HG02852 (cell line): ENCODE data around the gene RAI14.

Experiments
- ATAC-seq: cut with Tn5 transposase; IDR thresholded peaks from one replicate; pipeline ENCODE4 v1.9.1; 2021; ENCODE audit warnings: mild to moderate bottlenecking, moderate library complexity; ENCODE audit not compliant: unreplicated experiment

The RAI14 gene

DNA sequence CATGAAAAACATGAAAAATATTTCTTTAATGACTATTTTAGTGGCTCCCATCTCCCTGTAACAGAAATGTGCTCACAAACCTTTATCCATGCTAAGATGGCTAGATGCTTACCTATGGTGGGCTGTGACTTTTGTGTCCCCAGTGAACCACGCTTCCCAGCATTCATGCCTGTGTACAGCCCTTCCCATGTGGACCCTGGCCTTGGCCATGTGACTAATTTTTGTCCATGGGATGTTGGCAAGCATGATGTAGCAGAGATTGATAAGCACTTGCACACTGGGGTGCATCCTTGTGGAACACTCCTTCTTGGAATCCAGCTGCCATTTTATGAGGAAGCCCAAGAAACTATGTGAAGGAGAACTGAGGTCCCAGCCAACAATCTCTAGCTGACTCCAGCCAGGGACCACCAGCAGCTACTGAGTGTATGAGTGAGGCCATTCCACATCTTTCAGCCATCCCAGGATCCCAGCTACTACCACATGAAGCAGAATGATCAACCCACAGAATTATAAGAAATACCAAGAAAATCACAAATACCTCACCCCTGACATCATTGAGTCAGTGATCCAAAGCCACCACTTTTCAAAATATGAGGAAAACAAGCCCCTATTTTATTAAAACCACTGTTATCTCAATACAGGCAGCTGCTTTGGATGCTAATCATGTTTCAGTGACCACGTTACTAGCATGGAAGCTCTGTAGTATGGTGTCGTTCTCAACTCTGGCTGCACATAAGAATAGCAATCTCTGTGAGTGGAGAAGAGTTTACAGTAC is 16.1 kb upstream of the RAI14 start:
- ATAC-seq = no peak

GRCh38 chr5:34648039-34648839 is 7.9 kb upstream of the RAI14 start:
- ATAC-seq = no peak

GRCh38 chr5:34648840-34649158 is 7.3 kb upstream of the RAI14 start:
- ATAC-seq = no peak

DNA sequence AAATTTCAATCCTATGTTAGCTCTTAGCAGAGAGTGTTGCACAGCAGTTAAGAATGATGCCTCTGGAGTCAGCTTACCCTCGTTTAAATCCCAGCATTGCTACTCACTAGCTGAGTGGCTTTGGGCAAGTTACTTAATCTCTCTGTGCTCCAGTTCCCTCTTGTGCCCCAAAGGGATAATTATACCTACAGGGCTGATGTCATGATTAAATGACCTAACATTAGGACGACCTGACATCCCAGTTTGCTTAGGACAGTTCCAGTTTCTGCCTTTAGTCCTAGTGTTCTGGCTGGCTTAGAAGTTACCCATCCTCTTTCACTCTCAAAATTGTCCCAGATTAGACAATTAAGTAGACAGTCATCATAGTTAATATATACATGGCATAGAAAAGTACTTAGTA is 4.3 kb upstream of the RAI14 start:
- ATAC-seq = no peak

GRCh38 chr5:34652466-34652865 is 3.7 kb upstream of the RAI14 start:
- no peak for ATAC-seq

- no peak for ATAC-seq
Measured at GRCh38 chr5:34652914-34653313, 3.2 kb upstream of the RAI14 start.

GRCh38 chr5:34653708-34654107 is 2.4 kb upstream of the RAI14 start:
- no peak for ATAC-seq

- peak; percentile 42 for ATAC-seq
Measured at GRCh38 chr5:34655354-34655991, 655 bp upstream of the RAI14 start.

GRCh38 chr5:34656700-34657273 is 659 bp downstream of the RAI14 start:
- peak; percentile 17 for ATAC-seq

GRCh38 chr5:34657274-34657921 is 1.3 kb downstream of the RAI14 start:
- ATAC-seq = no peak

DNA sequence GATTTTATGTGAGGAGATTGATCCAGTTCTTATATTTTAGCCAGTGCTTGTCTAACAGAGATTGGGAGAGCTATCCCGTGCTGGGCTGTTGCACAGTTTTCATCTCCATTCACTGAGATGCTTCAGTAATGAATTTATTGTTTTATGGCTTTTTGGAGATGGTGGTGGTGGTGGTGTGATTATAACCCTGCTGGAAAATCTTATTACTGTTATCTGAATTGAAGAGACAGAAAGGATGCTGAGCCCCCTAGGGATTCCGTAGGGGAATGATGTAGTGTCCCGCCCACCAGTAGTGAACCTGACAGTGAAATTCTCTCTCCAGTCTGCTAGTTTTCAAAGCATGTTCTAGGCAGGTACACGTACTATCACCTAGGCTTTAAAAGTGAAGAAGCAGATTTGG is 1.9 kb downstream of the RAI14 start:
- no peak for ATAC-seq

- ATAC-seq = no peak
Measured at GRCh38 chr5:34659168-34659567, 3.0 kb downstream of the RAI14 start.

GRCh38 chr5:34660444-34660843 is 4.3 kb downstream of the RAI14 start:
- ATAC-seq = no peak

DNA sequence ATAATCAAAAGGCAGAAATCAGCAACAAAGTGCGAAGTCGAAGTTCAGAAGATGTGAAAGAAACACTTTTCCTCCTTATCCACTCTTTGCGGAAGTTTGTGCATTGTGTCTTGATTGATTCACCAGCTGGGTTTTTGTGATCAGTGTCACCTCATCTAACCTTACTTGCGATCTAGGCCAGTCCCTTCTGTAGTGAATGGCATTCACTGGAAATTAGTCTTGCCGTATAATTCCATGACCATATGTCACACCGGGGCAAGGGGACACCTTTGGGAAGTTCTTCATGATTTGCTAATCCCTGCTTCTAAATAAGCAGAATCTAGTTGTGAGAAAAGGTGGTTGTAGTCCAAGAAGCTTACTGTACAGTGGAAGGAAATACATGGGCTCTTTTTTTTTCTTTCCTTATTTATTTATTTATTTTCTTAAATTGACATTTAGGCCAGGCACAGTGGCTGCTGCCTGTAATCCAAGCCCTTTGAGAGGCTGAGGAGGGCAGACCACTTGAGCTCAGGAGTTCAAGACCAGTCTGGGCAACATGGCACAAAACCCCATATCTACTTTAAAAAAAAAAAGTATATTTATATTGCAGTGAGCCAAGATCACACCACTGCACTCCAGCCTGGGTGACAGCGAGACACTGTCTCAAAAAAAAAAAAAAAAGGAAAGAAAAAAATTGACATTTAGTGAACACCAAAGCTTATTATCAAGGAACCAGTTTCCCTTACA is 7.8 kb downstream of the RAI14 start:
- no peak for ATAC-seq

GRCh38 chr5:34666392-34667080 is 10.4 kb downstream of the RAI14 start:
- no peak for ATAC-seq

GRCh38 chr5:34667705-34668104 is 11.6 kb downstream of the RAI14 start:
- ATAC-seq = no peak

DNA sequence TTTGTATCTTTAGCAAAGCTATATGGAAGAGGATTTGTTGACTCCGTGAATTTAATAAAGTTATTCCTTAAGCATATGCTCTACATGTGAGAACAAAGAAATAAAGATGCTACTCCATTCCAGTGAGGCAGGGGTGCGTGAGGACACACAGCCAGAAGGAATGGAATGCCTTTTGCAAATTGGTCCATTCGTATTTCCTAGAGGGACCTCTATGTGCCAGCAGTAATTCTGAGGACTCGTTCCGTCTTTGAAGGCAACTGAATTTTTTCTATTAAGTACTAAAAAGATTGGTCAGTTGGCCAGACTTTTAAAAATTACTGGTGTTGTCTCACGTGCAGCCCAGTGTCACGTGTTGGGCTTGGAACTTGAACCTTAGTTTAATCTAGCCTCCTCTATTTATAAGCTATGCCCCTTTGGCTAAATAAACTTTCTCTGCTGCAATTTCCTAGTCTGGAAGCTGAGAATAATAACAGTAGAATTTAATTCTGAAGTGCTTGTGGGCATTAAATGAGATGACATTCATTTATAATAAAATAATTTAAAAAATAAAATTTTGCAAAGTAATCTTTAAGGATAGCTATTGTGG is 13.9 kb downstream of the RAI14 start:
- ATAC-seq = no peak

GRCh38 chr5:34672196-34672595 is 16.1 kb downstream of the RAI14 start:
- no peak for ATAC-seq

DNA sequence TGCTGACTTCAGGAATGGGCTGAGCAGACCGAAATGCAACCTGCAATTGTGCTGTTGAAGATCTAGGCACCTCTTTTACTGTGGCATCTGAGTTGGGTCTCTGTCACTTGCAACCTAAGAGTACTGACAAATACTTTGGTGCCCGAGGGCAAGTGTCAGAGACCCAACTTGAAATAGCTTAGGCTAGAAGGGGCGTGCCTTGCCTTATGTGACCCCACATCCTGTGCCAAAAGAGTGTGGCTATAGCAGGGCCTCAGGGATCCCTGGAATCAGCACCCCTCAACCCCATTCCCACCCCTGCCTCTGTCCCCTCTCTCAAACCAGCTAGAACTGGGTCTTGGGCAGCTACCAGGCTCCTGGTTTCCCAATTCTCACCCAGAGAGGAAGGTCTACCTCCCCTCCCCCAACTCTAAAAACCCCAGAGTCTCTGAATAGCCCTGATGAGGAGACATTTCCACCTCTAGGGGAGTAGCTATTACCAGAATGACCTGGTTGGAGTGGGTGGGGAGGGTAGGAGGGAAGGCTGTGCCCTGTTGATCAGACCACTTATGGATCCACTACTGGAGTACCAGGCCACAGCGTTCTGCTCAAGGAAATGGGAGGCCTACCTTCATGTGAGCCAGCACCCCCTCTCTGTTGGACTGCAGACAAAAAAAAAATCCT is 17.5 kb downstream of the RAI14 start:
- no peak for ATAC-seq
